ENCODE measurements around the gene NELL2.

GRCh38 chr12:44509471-44509870, 366.6 kb downstream of the NELL2 start:
- TF ChIP-seq POLR2AphosphoS5 (IDR thresholded peaks at IDR 0.05; ENCODE audit: low read depth, low read length) (no peak), MEF2A (IDR thresholded peaks at IDR 0.05; ENCODE audit: borderline replicate concordance, low read depth) (no peak), CTCF (IDR thresholded peaks at IDR 0.05) (no peak)

Data from SK-N-SH (cell line).